ENCODE data around the gene SNAPIN.

DNA sequence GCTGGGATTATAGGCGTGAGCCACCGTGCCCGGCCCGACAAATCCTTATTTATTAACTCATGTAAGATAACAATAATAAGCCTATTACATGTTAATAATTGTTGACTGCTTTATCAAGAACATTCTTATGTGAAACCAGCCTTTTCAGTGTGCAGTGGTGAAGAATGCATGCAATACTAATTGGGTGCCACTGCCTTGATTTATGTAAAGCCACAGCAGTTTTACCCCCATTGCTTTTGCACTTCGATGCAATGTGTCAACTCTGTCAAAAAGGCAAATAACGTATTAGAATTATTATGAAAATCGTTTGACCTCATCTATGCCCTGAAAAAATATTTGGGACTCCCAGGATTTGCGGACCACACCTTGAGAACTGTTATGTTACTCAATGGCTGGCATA is 38.2 kb downstream of the SNAPIN start:
- TF ChIP-seq POLR2A (IDR thresholded peaks at IDR 0.05; ENCODE audit: low read length) (no peak), GATA1 (IDR thresholded peaks at IDR 0.05; ENCODE audit: low read depth, low read length) (no peak)

Data from erythroblast (primary cell).